ENCODE measurements around the gene GSTT4.
"Not testable (repeated sequence)": the region's sequence is repeated elsewhere in the genome, so short reads cannot be mapped to it uniquely, and the experiment has no call there.

The GSTT4 gene

GRCh38 chr22:24025475-24025874, 20.2 kb upstream of the GSTT4 start:
- DNase-seq (ENCODE audit: low read depth, low spot score), result no peak

- no peak for DNase-seq (ENCODE audit: low read depth, low spot score)
Measured at GRCh38 chr22:24024354-24024753, 19.1 kb upstream of the GSTT4 start.

- DNase-seq (ENCODE audit: low read depth, low spot score), result no peak
Measured at GRCh38 chr22:24023204-24023789, 18.0 kb upstream of the GSTT4 start.

- DNase-seq (ENCODE audit: low read depth, low spot score), result no peak
Measured at GRCh38 chr22:24021304-24021703, 16.1 kb upstream of the GSTT4 start.

- DNase-seq (ENCODE audit: low read depth, low spot score), result no peak
Measured at GRCh38 chr22:24016156-24016555, 10.9 kb upstream of the GSTT4 start.

- no peak for DNase-seq (ENCODE audit: low read depth, low spot score)
Measured at GRCh38 chr22:24011735-24012068, 6.4 kb upstream of the GSTT4 start.

- no peak for DNase-seq (ENCODE audit: low read depth, low spot score)
Measured at GRCh38 chr22:24010018-24010391, 4.8 kb upstream of the GSTT4 start.

- no peak for DNase-seq (ENCODE audit: low read depth, low spot score)
Measured at GRCh38 chr22:24009227-24010017, 4.2 kb upstream of the GSTT4 start.

- DNase-seq (ENCODE audit: low read depth, low spot score), result no peak
Measured at GRCh38 chr22:24008381-24009226, 3.4 kb upstream of the GSTT4 start.

- no peak for DNase-seq (ENCODE audit: low read depth, low spot score)
Measured at GRCh38 chr22:24008022-24008283, 2.7 kb upstream of the GSTT4 start.

GRCh38 chr22:24007253-24008021, 2.2 kb upstream of the GSTT4 start:
- no peak for DNase-seq (ENCODE audit: low read depth, low spot score)

- no peak for DNase-seq (ENCODE audit: low read depth, low spot score)
Measured at GRCh38 chr22:24006914-24007214, 1.6 kb upstream of the GSTT4 start.

GRCh38 chr22:24006207-24006913, 1.1 kb upstream of the GSTT4 start:
- DNase-seq (ENCODE audit: low read depth, low spot score), result no peak

- no peak for DNase-seq (ENCODE audit: low read depth, low spot score)
Measured at GRCh38 chr22:24003887-24004286, 1.4 kb downstream of the GSTT4 start.

- no peak for DNase-seq (ENCODE audit: low read depth, low spot score)
Measured at GRCh38 chr22:24002851-24003250, 2.4 kb downstream of the GSTT4 start.

GRCh38 chr22:24002272-24002671, 3.0 kb downstream of the GSTT4 start:
- DNase-seq (ENCODE audit: low read depth, low spot score), result no peak

- no peak for DNase-seq (ENCODE audit: low read depth, low spot score)
Measured at GRCh38 chr22:24001314-24001713, 3.9 kb downstream of the GSTT4 start.

GRCh38 chr22:23999779-24000178, 5.5 kb downstream of the GSTT4 start:
- DNase-seq (ENCODE audit: low read depth, low spot score), result not testable (repeated sequence)

GRCh38 chr22:23997092-23997491, 8.2 kb downstream of the GSTT4 start:
- DNase-seq (ENCODE audit: low read depth, low spot score), result no peak

GRCh38 chr22:23993581-23994177, 11.6 kb downstream of the GSTT4 start:
- DNase-seq (ENCODE audit: low read depth, low spot score), result not testable (repeated sequence)

GRCh38 chr22:23993080-23993479, 12.2 kb downstream of the GSTT4 start:
- DNase-seq (ENCODE audit: low read depth, low spot score), result not testable (repeated sequence)

All from activated CD4-positive, CD25-positive, alpha-beta regulatory T cell treated with anti-CD3 and anti-CD28 coated beads, Interleukin-2, amount 50 U/mL, for 16 hours (primary cell).